ENCODE data around the gene KRTCAP2. TPM values are rescaled to one million over a fixed set of nuclear protein-coding genes. Genes with fewer than 3 reads are reported as not detected.

The KRTCAP2 gene
- total RNA-seq, 1 donor from 2014 or later: 146 TPM

GRCh38 chr1:155134880-155135414, 38.2 kb downstream of the KRTCAP2 start:
- H3K27ac ChIP-seq: peak overlapping the region; percentile 97 to 100
- peak; percentile 92 to 98 for DNase-seq (ENCODE audit: low spot score in 2 of 2)
- peaks cover 0 to 4% of the 10 kb centered on the region in 2 donors for H3K36me3 ChIP-seq
- peak overlapping the region; percentile 76 to 80 for H3K4me3 ChIP-seq
- no peaks in the 10 kb centered on the region for H3K27me3 ChIP-seq
- intact Hi-C loops (cut with DNase I): loop anchor here (1.0 to 5.0 kb wide), 5 partner anchors 8 to 1148 kb away; partner anchors contain the start of genes EFNA1, PMVK, RAB13 and ZBTB7B
- TF ChIP-seq CTCF (IDR thresholded peaks at IDR 0.05): no peak
- H3K4me1 ChIP-seq: peaks cover 9 to 26% of the 10 kb centered on the region in 2 donors
- no peaks in the 10 kb centered on the region for H3K9me3 ChIP-seq

DNA sequence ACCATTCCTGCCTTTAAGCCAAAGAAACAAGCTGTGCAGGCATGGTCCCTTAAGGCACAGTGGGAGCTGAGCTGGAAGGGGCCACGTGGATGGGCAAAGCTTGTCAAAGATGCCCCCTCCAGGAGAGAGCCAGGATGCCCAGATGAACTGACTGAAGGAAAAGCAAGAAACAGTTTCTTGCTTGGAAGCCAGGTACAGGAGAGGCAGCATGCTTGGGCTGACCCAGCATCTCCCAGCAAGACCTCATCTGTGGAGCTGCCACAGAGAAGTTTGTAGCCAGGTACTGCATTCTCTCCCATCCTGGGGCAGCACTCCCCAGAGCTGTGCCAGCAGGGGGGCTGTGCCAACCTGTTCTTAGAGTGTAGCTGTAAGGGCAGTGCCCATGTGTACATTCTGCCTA, 38.8 kb downstream of the KRTCAP2 start:
- H3K4me1 ChIP-seq: peaks cover 9 to 26% of the 10 kb centered on the region in 2 donors

GRCh38 chr1:155133799-155134281, 39.3 kb downstream of the KRTCAP2 start:
- peaks cover 0 to 4% of the 10 kb centered on the region in 2 donors for H3K36me3 ChIP-seq
- peaks cover 4% of the 10 kb centered on the region for H3K27me3 ChIP-seq
- no peaks in the 10 kb centered on the region for H3K9me3 ChIP-seq
- intact Hi-C loops (cut with DNase I): loop anchor here (2.0 kb wide), 1 partner anchor 189 kb away; no protein-coding TSS in a partner anchor
- no peak for DNase-seq (ENCODE audit: low spot score in 2 of 2)
- no peak overlapping the region for H3K4me3 ChIP-seq
- peaks cover 13 to 25% of the 10 kb centered on the region in 2 donors for H3K4me1 ChIP-seq
- TF ChIP-seq CTCF (IDR thresholded peaks at IDR 0.05): no peak
- peak overlapping the region; percentile 97 to 100 for H3K27ac ChIP-seq

More for the DNA sequence above, 38.8 kb downstream of the KRTCAP2 start:
- peak overlapping the region; percentile 97 to 100 for H3K27ac ChIP-seq
- no peaks in the 10 kb centered on the region for H3K9me3 ChIP-seq
- intact Hi-C loops (cut with DNase I): loop anchor here (2.0 kb wide), 1 partner anchor 188 kb away; no protein-coding TSS in a partner anchor
- H3K4me3 ChIP-seq: peak overlapping the region in 1 of 2 donors; percentile 80
- no peak for TF ChIP-seq CTCF (IDR thresholded peaks at IDR 0.05)
- DNase-seq (ENCODE audit: low spot score in 2 of 2): no peak
- H3K36me3 ChIP-seq: peaks cover 0 to 4% of the 10 kb centered on the region in 2 donors
- peaks cover 4% of the 10 kb centered on the region for H3K27me3 ChIP-seq

DNA sequence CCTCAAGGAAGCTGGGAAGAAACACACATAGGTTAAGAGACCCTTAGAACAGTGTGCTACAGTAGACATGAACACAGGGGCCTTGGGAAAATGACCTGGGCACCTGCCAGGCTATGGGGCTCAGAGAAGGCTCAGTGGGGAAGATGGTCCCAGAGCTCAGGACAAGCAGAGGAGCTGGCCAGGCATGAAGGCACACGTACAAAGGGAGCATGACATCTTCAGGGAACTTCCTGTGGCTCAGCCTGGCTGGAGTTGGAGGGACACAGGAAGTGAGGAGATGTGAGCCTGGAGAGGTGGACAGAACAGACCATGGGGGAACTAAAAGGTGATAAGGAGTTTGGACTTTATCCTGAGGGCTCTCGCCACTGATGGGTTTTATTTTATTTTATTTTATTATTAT, 41.2 kb downstream of the KRTCAP2 start:
- H3K27ac ChIP-seq: no peak overlapping the region
- no peak overlapping the region for H3K4me3 ChIP-seq

DNA sequence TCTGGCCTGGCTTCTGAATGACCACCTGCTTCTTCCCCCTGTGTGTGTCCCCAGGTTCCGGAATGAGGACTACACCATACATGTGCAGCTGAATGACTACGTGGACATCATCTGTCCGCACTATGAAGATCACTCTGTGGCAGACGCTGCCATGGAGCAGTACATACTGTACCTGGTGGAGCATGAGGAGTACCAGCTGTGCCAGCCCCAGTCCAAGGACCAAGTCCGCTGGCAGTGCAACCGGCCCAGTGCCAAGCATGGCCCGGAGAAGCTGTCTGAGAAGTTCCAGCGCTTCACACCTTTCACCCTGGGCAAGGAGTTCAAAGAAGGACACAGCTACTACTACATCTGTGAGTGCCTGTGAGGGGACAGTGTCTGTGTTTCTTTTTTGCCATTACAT, 41.8 kb downstream of the KRTCAP2 start:
- Histone ChIP-seq H3K36me3 (peaks cover 0 to 4% of the 10 kb centered on the region in 2 donors), H3K27me3 (peaks cover 9% of the 10 kb centered on the region), H3K4me3 (no peak overlapping the region), H3K27ac (no peak overlapping the region), H3K4me1 (peaks cover 20 to 32% of the 10 kb centered on the region in 2 donors), H3K9me3 (no peaks in the 10 kb centered on the region)
- no peak for DNase-seq (ENCODE audit: low spot score in 2 of 2)
- TF ChIP-seq CTCF (IDR thresholded peaks at IDR 0.05): no peak
- intact Hi-C loops (cut with DNase I): no loop called here

More for the DNA sequence above, 41.2 kb downstream of the KRTCAP2 start:
- Histone ChIP-seq H3K4me1 (peaks cover 20 to 31% of the 10 kb centered on the region in 2 donors), H3K36me3 (peaks cover 0 to 4% of the 10 kb centered on the region in 2 donors), H3K27me3 (peaks cover 9% of the 10 kb centered on the region), H3K9me3 (no peaks in the 10 kb centered on the region)
- intact Hi-C loops (cut with DNase I): no loop called here
- DNase-seq (ENCODE audit: low spot score in 2 of 2): no peak
- no peak for TF ChIP-seq CTCF (IDR thresholded peaks at IDR 0.05)
